ENCODE data around the gene SNX18. TPM values are rescaled to one million over a fixed set of nuclear protein-coding genes. Genes with fewer than 3 reads are reported as not detected.

Gene SNX18
- total and polyA plus RNA-seq, 2 experiments from 2014 or later, result 4.7 to 33.0 TPM

GRCh38 chr5:54519509-54519876, 1.9 kb downstream of the SNX18 start:
- H3K4me1 Mint-ChIP-seq, result peaks cover 38% of the 10 kb centered on the region
- Histone ChIP-seq H3K27ac (ENCODE audit: low read depth) (no peak overlapping the region), H3K4me1 (ENCODE audit: insufficient read depth) (peaks cover 16% of the 10 kb centered on the region; the same call in 1 of the 2 replicates)

GRCh38 chr5:54520438-54520846, 2.9 kb downstream of the SNX18 start:
- Histone ChIP-seq H4K20me1 (replicated peaks; ENCODE audit: insufficient read depth) (no peaks in the 10 kb centered on the region), H2AFZ (no peak overlapping the region), H3K4me3 (peak overlapping the region; percentile 52), H3F3A (replicated peaks; ENCODE audit: low read depth) (no peaks in the 10 kb centered on the region), H3K4me2 (peak overlapping the region; percentile 73), H3K36me3 (ENCODE audit: insufficient read depth) (no peaks in the 10 kb centered on the region), H3K9me2 (ENCODE audit: insufficient read depth) (peaks cover 4% of the 10 kb centered on the region; the same call in 1 of the 2 replicates), H3K79me2 (replicated peaks; ENCODE audit: insufficient read depth) (peaks cover 67% of the 10 kb centered on the region), H3K4me1 (ENCODE audit: insufficient read depth) (peaks cover 16% of the 10 kb centered on the region; the same call in 1 of the 2 replicates), H3K27ac (ENCODE audit: low read depth) (no peak overlapping the region), H3K27me3 (ENCODE audit: insufficient read depth) (peaks cover 25% of the 10 kb centered on the region)
- Mint-ChIP-seq H3K36me3 (ENCODE audit: low read depth) (peaks cover 16% of the 10 kb centered on the region), H3K4me1 (peaks cover 38% of the 10 kb centered on the region), H3K27ac (0 out of 2 replicates have a peak overlapping the region, but pooled peaks have one; percentile 2), H3K4me3 (peak overlapping the region; percentile 64), H3K27me3 (ENCODE audit: insufficient read depth, low read depth, poor library complexity) (peaks cover 17% of the 10 kb centered on the region), H3K9me3 (peaks cover 8% of the 10 kb centered on the region; the same call in 1 of the 3 replicates)
- ATAC-seq, result no peak; the same call in 2 of the 3 replicates
- peak; percentile 32 for DNase-seq (ENCODE audit: low spot score)
- TF ChIP-seq CREB1 (CRISPR knock-in tag; IDR thresholded peaks at IDR 0.05; ENCODE audit: low read depth), result no peak
- no peak for TF ChIP-seq JUNB (IDR thresholded peaks at IDR 0.05; ENCODE audit: unreplicated experiment)
- TF ChIP-seq POLR2AphosphoS5 (IDR thresholded peaks at IDR 0.05; ENCODE audit: low read depth), result no peak
- no peak for TF ChIP-seq EZH2 (IDR thresholded peaks at IDR 0.05; ENCODE audit: low read depth, unreplicated experiment)
- TF ChIP-seq REST (IDR thresholded peaks at IDR 0.05; ENCODE audit: unreplicated experiment), result no peak
- TF ChIP-seq EZH2phosphoT487 (IDR thresholded peaks at IDR 0.05; ENCODE audit: unreplicated experiment), result no peak
- TF ChIP-seq CTCF (conservative IDR thresholded peaks at IDR 0.05; ENCODE audit: low read depth in 2 of 2), result no peak
- no peak for TF ChIP-seq STAT1 (IDR thresholded peaks at IDR 0.05; ENCODE audit: unreplicated experiment)
- TF ChIP-seq ZNF462 (CRISPR knock-in tag; IDR thresholded peaks at IDR 0.05), result no peak
- no peak for TF ChIP-seq ZNF114 (CRISPR knock-in tag; IDR thresholded peaks at IDR 0.05)

More at GRCh38 chr5:54519509-54519876, 1.9 kb downstream of the SNX18 start:
- DNase-seq (ENCODE audit: low spot score) (no peak), ATAC-seq (no peak)
- Mint-ChIP-seq H3K27me3 (ENCODE audit: insufficient read depth, low read depth, poor library complexity) (peaks cover 17% of the 10 kb centered on the region), H3K9me3 (peaks cover 8% of the 10 kb centered on the region; the same call in 1 of the 3 replicates), H3K27ac (no peak overlapping the region), H3K36me3 (ENCODE audit: low read depth) (peaks cover 16% of the 10 kb centered on the region), H3K4me3 (peak overlapping the region; percentile 64)
- Histone ChIP-seq H3K4me2 (peak overlapping the region; percentile 73), H3K4me3 (peak overlapping the region; percentile 52), H2AFZ (no peak overlapping the region), H3K36me3 (ENCODE audit: insufficient read depth) (no peaks in the 10 kb centered on the region), H3K79me2 (replicated peaks; ENCODE audit: insufficient read depth) (peaks cover 58% of the 10 kb centered on the region), H4K20me1 (replicated peaks; ENCODE audit: insufficient read depth) (no peaks in the 10 kb centered on the region), H3F3A (replicated peaks; ENCODE audit: low read depth) (no peaks in the 10 kb centered on the region), H3K27me3 (ENCODE audit: insufficient read depth) (peaks cover 25% of the 10 kb centered on the region), H3K9me2 (ENCODE audit: insufficient read depth) (peaks cover 4% of the 10 kb centered on the region; the same call in 1 of the 2 replicates)
- TF ChIP-seq NANOG (IDR thresholded peaks at IDR 0.05; ENCODE audit: borderline replicate concordance), result no peak
- TF ChIP-seq POLR2AphosphoS5 (IDR thresholded peaks at IDR 0.05; ENCODE audit: low read depth), result no peak

Data from GM23338 (cell line).